Transverse colon (tissue), 4 donors: ENCODE measurements around the gene VPREB3. TPM values are rescaled to one million over a fixed set of nuclear protein-coding genes. Genes with fewer than 3 reads are reported as not detected.

Experiments used
- DNase-seq: peaks from one replicate; pipeline ENCODE4 v3.0.0-alpha.2; 2019
- H3K27ac ChIP-seq, 4 donors: fragments of 200-600 bp; sonication (generic); 2 replicates each; pipeline ENCODE4 v1.5.1; 2016 to 2018; ENCODE audit warnings: inconsistent platforms in 4 of 4
- H3K27me3 ChIP-seq: fragments of 200-600 bp; sonication (generic); 2 replicates; pipeline ENCODE4 v1.5.1; 2017; ENCODE audit warnings: inconsistent platforms
- H3K36me3 ChIP-seq, 4 donors: fragments of 200-600 bp; sonication (generic); 2 replicates each; pipeline ENCODE4 v1.5.1; 2017 to 2019; ENCODE audit warnings: inconsistent platforms in 4 of 4
- H3K4me1 ChIP-seq, 4 donors: fragments of 200-600 bp; sonication (generic); 2 replicates each; pipeline ENCODE4 v1.5.1; 2017 to 2020; ENCODE audit warnings: inconsistent platforms in 4 of 4
- H3K4me3 ChIP-seq, 4 donors: fragments of 200-600 bp; sonication (generic); 1 replicate in 1 of 4; 2 replicates in 3 of 4; pipeline versions ENCODE4 v1.5.1 to v1.6.1; 2017 to 2019; ENCODE audit warnings: inconsistent platforms in 4 of 4
- H3K9me3 ChIP-seq, 2 donors: fragments of 200-600 bp; sonication (generic); 2 replicates each; pipeline ENCODE4 v1.5.1; 2017 to 2019; ENCODE audit warnings: inconsistent platforms in 2 of 2
- EP300 ChIP-seq: sonication (generic); formaldehyde crosslinking; IDR thresholded peaks from one replicate; pipeline ENCODE4 v1.6.1; 2017; ENCODE audit warnings: antibody characterized with exemption, low read depth
- POLR2A ChIP-seq: fragments of 450-650 bp; IDR thresholded peaks from one replicate; pipeline ENCODE4 v1.6.1; 2016; ENCODE audit warnings: antibody characterized with exemption, mild to moderate bottlenecking, moderate library complexity
- POLR2AphosphoS5 ChIP-seq, 3 donors: sonication (generic); formaldehyde crosslinking; IDR thresholded peaks; one replicate each; pipeline ENCODE4 v1.6.1; 2016; ENCODE audit warnings: antibody characterized with exemption in 3 of 3
- WGBS, 2 donors: methylation state at CpG; one replicate each; pipeline ENCODE4 v1.1.5; 2018; ENCODE audit warnings: low coverage in 1 of 2; 5-methylcytosine and 5-hydroxymethylcytosine counted together
- in situ Hi-C, 4 donors: fragments of 200-750 bp; cut with MboI; loops; one replicate each; pipeline versions ENCODE4 v1.15.0 to v1.15.1; 2017; ENCODE audit warnings: low sequenced_read_pairs in 3 of 4, low pct_ligation_motif_present in 1 of 4, low pct_unique_long_range_greater_than_20kb in 1 of 4
- intact Hi-C: fragments of 100-400 bp; cut with DNase I; formaldehyde crosslinking; loops from one replicate; pipeline ENCODE4 v1.15.1; 2023; ENCODE audit warnings: low total_unique reads
- total RNA-seq, 4 donors: library from RNA; depleted of rRNA; stranded (reverse); fragments of >200 nt; gene quantifications; one replicate each; pipeline ENCODE4 v1.1.0, GENCODE V29; 2016
- TF ChIP-seq, protein P1 (sequence below), 5 experiments: fragments of 200-600 bp in 3 of 5; fragments of 450-650 bp in 2 of 5; sonication (generic) in 3 of 5; IDR thresholded peaks; 1 replicate in 2 of 5; 2 replicates in 3 of 5; pipeline ENCODE4 v1.5.1; 2016 to 2017; ENCODE audit warnings: antibody characterized with exemption in 5 of 5, inconsistent platforms in 3 of 5, mild to moderate bottlenecking in 2 of 5, moderate library complexity in 1 of 5

VPREB3 gene
- total RNA-seq, 4 donors from 2014 or later: 2.6 to 5.4 TPM; not detected in 2

DNA sequence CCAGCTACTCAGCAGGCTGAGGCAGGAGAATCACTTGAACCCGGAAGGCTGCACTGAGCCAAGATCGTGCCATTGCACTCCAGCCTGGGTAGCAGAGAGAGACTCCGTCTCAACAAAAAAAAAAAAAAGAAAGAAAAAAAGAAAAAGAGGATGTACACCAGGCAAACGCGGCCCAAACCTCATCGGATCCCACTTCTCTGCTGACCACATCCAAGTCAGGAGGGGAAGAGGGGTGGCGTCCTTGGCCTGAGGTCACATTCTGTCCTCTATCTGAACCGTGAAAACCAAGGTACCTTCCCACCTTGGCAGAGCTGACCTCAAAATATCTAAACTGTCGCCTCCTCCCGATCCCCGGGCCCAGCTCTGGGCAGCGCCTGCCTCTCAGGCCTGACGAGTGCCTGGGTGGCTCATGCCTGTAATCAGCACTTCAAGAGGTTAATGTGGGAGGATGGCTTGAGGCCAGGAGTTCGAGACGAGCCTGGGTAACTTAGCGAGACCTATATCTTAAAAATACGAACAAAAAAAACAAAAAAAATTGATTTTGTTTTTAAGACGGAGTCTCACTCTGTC lies 38.3 kb downstream of the VPREB3 start:
- intact Hi-C loops: no loop called here
- H3K27ac ChIP-seq: no peak overlapping the region
- no peak for DNase-seq
- in situ Hi-C loops: no loop called here
- peak overlapping the region in 3 of 4 donors; percentile 64 to 97 (median 87) for H3K4me3 ChIP-seq
- H3K9me3 ChIP-seq: no peaks in the 10 kb centered on the region
- peaks cover 9 to 19% (median 12%) of the 10 kb centered on the region in 4 donors for H3K4me1 ChIP-seq
- H3K27me3 ChIP-seq: no peaks in the 10 kb centered on the region
- 69 to 75% methylated on average over 8 to 18 of the region's 18 CpGs for WGBS, 2 donors
- H3K36me3 ChIP-seq: peaks cover 0 to 15% (median 3%) of the 10 kb centered on the region in 4 donors
- TF ChIP-seq POLR2A: no peak
- TF ChIP-seq, protein P1, sequence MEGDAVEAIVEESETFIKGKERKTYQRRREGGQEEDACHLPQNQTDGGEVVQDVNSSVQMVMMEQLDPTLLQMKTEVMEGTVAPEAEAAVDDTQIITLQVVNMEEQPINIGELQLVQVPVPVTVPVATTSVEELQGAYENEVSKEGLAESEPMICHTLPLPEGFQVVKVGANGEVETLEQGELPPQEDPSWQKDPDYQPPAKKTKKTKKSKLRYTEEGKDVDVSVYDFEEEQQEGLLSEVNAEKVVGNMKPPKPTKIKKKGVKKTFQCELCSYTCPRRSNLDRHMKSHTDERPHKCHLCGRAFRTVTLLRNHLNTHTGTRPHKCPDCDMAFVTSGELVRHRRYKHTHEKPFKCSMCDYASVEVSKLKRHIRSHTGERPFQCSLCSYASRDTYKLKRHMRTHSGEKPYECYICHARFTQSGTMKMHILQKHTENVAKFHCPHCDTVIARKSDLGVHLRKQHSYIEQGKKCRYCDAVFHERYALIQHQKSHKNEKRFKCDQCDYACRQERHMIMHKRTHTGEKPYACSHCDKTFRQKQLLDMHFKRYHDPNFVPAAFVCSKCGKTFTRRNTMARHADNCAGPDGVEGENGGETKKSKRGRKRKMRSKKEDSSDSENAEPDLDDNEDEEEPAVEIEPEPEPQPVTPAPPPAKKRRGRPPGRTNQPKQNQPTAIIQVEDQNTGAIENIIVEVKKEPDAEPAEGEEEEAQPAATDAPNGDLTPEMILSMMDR (IDR thresholded peaks at IDR 0.05): no peak
- TF ChIP-seq EP300: no peak
- no peak for TF ChIP-seq POLR2AphosphoS5 (IDR thresholded peaks at IDR 0.05)

- Histone ChIP-seq H3K4me1 (peaks cover 9 to 19% (median 12%) of the 10 kb centered on the region in 4 donors), H3K4me3 (no peak overlapping the region), H3K36me3 (peaks cover 0 to 18% (median 3%) of the 10 kb centered on the region in 4 donors), H3K9me3 (no peaks in the 10 kb centered on the region), H3K27ac (no peak overlapping the region), H3K27me3 (no peaks in the 10 kb centered on the region)
- intact Hi-C loops (no loop called here), in situ Hi-C loops (no loop called here)
- no peak for DNase-seq
- 90% methylated on average over 22 of the region's 23 CpGs; no CpG with 5 or more reads in 1 of the 2 donors for WGBS, 2 donors
- TF ChIP-seq, protein P1 (IDR thresholded peaks at IDR 0.05): no peak
- no peak for TF ChIP-seq EP300
- no peak for TF ChIP-seq POLR2AphosphoS5 (IDR thresholded peaks at IDR 0.05)
- no peak for TF ChIP-seq POLR2A
These were observed 39.3 kb downstream of the VPREB3 start for GRCh38 chr22:23714596-23715578.

DNA sequence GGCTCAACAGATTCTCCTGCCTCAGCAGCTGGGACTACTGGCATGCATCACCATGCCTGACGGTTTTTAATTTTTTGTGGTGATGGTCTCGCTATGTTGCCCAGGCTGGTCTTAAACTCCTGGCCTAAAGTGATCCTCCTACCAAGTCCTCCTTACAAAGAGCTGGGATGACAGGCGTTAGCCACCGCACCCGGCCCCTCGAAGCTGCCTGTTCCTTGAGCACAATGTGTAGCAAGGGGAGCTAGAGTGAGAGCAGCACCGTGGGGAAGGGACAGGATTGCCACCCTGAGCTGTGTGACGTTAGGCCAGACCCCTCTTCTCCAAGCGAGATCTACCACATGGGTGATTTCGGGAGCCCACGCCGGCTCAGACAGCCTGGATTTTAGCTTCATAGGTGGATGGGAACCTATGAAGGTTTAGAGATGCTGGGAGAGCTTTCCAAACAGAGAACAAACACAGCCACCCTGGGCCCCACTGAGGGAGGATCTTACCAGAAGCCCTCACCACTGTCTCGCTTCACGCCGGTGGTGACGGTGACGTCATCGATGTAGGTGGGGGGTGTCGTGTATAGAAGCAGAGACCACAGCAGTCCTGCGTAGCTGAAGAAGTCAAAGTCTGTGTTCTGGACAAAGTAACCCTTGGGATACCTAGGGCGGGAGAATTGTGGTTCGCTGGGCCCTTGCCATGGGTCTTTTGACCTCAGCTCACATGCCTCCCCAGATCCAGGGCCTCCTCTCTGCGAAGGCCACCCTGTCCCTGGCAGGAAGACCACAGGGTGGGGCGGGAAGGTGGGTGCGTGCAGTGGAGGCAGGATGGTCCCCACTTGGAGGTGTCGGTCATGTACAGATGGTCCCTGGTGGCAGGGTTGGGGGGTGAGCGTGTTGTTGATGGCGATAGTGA lies 40.3 kb downstream of the VPREB3 start:
- H3K36me3 ChIP-seq: peaks cover 0 to 24% (median 9%) of the 10 kb centered on the region in 4 donors
- WGBS, 2 donors: 91 to 97% methylated on average over 5 to 28 of the region's 28 CpGs

More for the DNA sequence above, 40.3 kb downstream of the VPREB3 start:
- Histone ChIP-seq H3K4me3 (no peak overlapping the region), H3K27me3 (no peaks in the 10 kb centered on the region), H3K4me1 (peaks cover 9 to 19% (median 12%) of the 10 kb centered on the region in 4 donors), H3K27ac (no peak overlapping the region), H3K9me3 (no peaks in the 10 kb centered on the region)
- intact Hi-C loops (no loop called here), in situ Hi-C loops (no loop called here)
- TF ChIP-seq, protein P1 (IDR thresholded peaks at IDR 0.05): no peak
- TF ChIP-seq POLR2AphosphoS5 (IDR thresholded peaks at IDR 0.05): no peak
- TF ChIP-seq EP300: no peak
- TF ChIP-seq POLR2A: no peak
- no peak for DNase-seq
